Measurements from ENCODE around the gene SIGLEC8. TPM values are rescaled to one million over a fixed set of nuclear protein-coding genes. Genes with fewer than 3 reads are reported as not detected.

Gene SIGLEC8
- total RNA-seq, 1 donor from 2014 or later = not detected

GRCh38 chr19:51479531-51480331, 21.5 kb upstream of the SIGLEC8 start:
- Mint-ChIP-seq H3K36me3 (no peaks in the 10 kb centered on the region), H3K4me3 (no peak overlapping the region), H3K27ac (no peak overlapping the region), H3K4me1 (ENCODE audit: unreplicated experiment) (no peaks in the 10 kb centered on the region), H3K27me3 (peaks cover 12% of the 10 kb centered on the region), H3K9me3 (no peaks in the 10 kb centered on the region)
- DNase-seq (ENCODE audit: extremely low spot score, unreplicated experiment) = no peak
- no peak for TF ChIP-seq CTCF (conservative IDR thresholded peaks at IDR 0.05)

DNA sequence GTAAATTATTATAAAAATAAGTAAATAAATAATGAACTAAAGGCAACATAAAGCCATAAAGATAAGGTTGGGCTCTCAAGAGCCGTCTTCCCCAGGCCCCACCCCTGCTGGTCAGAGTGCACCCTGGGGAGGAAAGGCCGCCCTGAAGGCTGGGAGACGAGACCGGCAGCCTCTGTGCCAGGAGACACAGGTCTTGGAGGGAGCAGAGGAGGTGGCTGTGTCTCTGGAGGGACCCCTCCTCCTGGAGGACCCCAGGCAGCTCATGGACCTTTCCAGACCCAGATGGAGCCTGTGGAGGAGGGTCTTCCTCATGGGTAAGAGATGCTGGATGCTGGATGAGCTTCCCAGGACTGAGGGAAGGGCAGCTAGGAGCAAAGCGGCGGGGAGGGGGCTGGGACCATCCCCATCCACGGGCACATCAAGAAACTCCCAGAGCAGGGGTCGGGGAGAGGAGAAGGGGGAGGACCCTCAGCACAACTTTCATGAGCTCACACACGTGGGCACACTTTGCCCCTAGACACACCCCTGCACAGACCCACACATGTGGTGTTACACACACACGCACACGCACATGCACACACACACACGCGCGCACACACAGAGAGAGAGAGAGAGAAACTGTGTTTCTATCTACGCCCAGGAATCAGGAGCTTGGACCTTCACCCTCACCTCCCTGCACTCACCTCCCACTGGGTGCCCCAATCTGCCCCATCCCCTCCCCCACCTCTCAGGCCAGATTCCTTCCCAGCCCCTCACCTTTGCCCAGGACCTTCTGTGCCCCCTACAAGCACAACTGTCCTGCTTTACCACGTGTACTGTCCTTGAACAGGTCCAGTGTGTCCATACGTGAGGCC, 20.4 kb upstream of the SIGLEC8 start, which contains the start of gene CEACAM18:
Gene CEACAM18, plus strand, starts transcription at position 159 of the 854 bp plus-strand sequence.
- H3K36me3 Mint-ChIP-seq = no peaks in the 10 kb centered on the region
- no peak for TF ChIP-seq CTCF (conservative IDR thresholded peaks at IDR 0.05)
- no peaks in the 10 kb centered on the region for H3K4me1 Mint-ChIP-seq (ENCODE audit: unreplicated experiment)
- H3K4me3 Mint-ChIP-seq = no peak within 1 kb of the TSS
- no peak within 1 kb of the TSS for H3K27ac Mint-ChIP-seq
- peaks cover 12% of the 10 kb centered on the region for H3K27me3 Mint-ChIP-seq
- DNase-seq (ENCODE audit: extremely low spot score, unreplicated experiment) = no peak
- no peaks in the 10 kb centered on the region for H3K9me3 Mint-ChIP-seq

DNA sequence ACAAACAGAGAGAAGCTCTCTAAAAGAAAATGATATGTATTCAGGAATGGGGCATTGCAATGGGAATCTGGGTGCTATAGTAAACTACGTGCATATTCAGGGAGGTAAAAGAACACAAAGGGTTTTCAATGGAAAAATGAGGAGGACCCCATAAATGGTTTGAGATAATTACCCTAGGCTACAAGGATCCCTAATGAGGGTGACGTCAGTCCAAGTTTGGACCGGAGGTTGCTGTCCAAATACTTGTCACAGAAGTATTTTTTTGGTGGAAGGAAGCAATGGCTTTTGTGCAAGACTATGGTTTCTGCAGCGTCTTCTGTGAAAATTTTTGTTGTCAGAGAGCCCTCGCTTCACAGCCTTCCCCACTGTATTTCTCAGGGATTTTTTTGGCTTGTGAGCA, 19.1 kb upstream of the SIGLEC8 start:
- no peak for TF ChIP-seq CTCF (conservative IDR thresholded peaks at IDR 0.05)
- DNase-seq (ENCODE audit: extremely low spot score, unreplicated experiment) = no peak
- H3K36me3 Mint-ChIP-seq = no peaks in the 10 kb centered on the region
- peaks cover 19% of the 10 kb centered on the region for H3K27me3 Mint-ChIP-seq
- H3K4me3 Mint-ChIP-seq = no peak overlapping the region
- H3K9me3 Mint-ChIP-seq = no peaks in the 10 kb centered on the region
- no peak overlapping the region for H3K27ac Mint-ChIP-seq
- H3K4me1 Mint-ChIP-seq (ENCODE audit: unreplicated experiment) = no peaks in the 10 kb centered on the region

DNA sequence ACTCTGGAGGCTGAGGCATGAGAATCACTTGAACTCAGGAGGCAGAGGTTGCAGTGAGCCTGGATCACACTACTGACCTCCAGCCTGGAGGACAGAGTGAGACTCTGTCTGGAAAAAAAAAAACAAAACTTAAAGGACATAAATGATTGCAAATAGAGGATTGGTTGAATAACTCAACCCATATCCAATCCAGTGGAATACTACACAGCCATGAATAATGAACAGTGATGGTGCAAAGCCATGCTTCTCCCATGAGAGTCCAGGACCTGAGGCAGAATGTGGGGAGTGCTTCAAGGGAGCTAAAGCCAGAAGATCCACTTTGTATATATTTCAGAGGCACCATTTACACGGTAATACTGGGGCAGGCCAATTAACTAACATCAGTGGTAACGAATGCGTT, 17.9 kb upstream of the SIGLEC8 start:
- Mint-ChIP-seq H3K36me3 (no peaks in the 10 kb centered on the region), H3K4me3 (no peak overlapping the region), H3K27me3 (peaks cover 19% of the 10 kb centered on the region), H3K9me3 (no peaks in the 10 kb centered on the region), H3K4me1 (ENCODE audit: unreplicated experiment) (no peaks in the 10 kb centered on the region), H3K27ac (no peak overlapping the region)
- no peak for TF ChIP-seq CTCF (conservative IDR thresholded peaks at IDR 0.05)
- DNase-seq (ENCODE audit: extremely low spot score, unreplicated experiment) = no peak

- Mint-ChIP-seq H3K27me3 (peaks cover 15% of the 10 kb centered on the region), H3K27ac (no peak overlapping the region), H3K4me3 (no peak overlapping the region), H3K4me1 (ENCODE audit: unreplicated experiment) (no peaks in the 10 kb centered on the region), H3K36me3 (no peaks in the 10 kb centered on the region), H3K9me3 (no peaks in the 10 kb centered on the region)
- TF ChIP-seq CTCF (conservative IDR thresholded peaks at IDR 0.05) = peak; percentile 87
- no peak for DNase-seq (ENCODE audit: extremely low spot score, unreplicated experiment)
Observed at GRCh38 chr19:51473009-51473707, 14.9 kb upstream of the SIGLEC8 start.
